Colonic mucosa (tissue), 4 donors: ENCODE measurements around the gene OPRL1. TPM values are rescaled to one million over a fixed set of nuclear protein-coding genes. Genes with fewer than 3 reads are reported as not detected.
"Not testable (repeated sequence)": the region's sequence is repeated elsewhere in the genome, so short reads cannot be mapped to it uniquely, and the experiment has no call there.

Experiments
- DNase-seq: peaks from one replicate; pipeline ENCODE4 v3.0.0-alpha.2; 2020
- H3K27ac ChIP-seq: fragments of 200-600 bp; one replicate; pipeline ENCODE4 v1.8.0; 2021
- H3K27me3 ChIP-seq: fragments of 200-600 bp; one replicate; pipeline ENCODE4 v1.8.0; 2021
- H3K36me3 ChIP-seq: fragments of 200-600 bp; one replicate; pipeline ENCODE4 v1.8.0; 2021
- H3K4me1 ChIP-seq: fragments of 200-600 bp; one replicate; pipeline ENCODE4 v1.8.0; 2021; ENCODE audit warnings: mild to moderate bottlenecking
- H3K4me3 ChIP-seq: fragments of 200-600 bp; one replicate; pipeline ENCODE4 v1.8.0; 2021
- H3K9ac ChIP-seq, 2 donors: one replicate each; pipeline ENCODE4 v1.7.0; 2013; ENCODE audit warnings: control low read depth in 2 of 2, low read depth in 2 of 2, low read length in 2 of 2
- H3K9me3 ChIP-seq: fragments of 200-600 bp; one replicate; pipeline ENCODE4 v1.8.0; 2021
- intact Hi-C: fragments of 100-400 bp; cut with DNase I; formaldehyde crosslinking; loops from one replicate; pipeline ENCODE4 v1.14.1; 2022
- total RNA-seq, 2 donors: library from RNA; stranded (reverse); fragmentation: NEBNext Ultra II Directional in 1 of 2; extraction: Animal tissue kit (Norgen Biotek cat#: 25700) in 1 of 2; gene quantifications; one replicate each; pipeline ENCODE4 v1.2.1, GENCODE V29; 2021
- TF ChIP-seq, protein P1 (sequence below): fragments of 200-600 bp; IDR thresholded peaks from one replicate; pipeline ENCODE4 v1.8.0; 2022; ENCODE audit warnings: antibody characterized with exemption, mild to moderate bottlenecking
- donor health status: healthy.
- donor health status: DM: no; HTN: no; CAD: no.
- donor health status: DM: no; HTN: no; CAD: no.

The OPRL1 gene
- total RNA-seq, 2 donors from 2014 or later = 0.24 to 0.25 TPM

DNA sequence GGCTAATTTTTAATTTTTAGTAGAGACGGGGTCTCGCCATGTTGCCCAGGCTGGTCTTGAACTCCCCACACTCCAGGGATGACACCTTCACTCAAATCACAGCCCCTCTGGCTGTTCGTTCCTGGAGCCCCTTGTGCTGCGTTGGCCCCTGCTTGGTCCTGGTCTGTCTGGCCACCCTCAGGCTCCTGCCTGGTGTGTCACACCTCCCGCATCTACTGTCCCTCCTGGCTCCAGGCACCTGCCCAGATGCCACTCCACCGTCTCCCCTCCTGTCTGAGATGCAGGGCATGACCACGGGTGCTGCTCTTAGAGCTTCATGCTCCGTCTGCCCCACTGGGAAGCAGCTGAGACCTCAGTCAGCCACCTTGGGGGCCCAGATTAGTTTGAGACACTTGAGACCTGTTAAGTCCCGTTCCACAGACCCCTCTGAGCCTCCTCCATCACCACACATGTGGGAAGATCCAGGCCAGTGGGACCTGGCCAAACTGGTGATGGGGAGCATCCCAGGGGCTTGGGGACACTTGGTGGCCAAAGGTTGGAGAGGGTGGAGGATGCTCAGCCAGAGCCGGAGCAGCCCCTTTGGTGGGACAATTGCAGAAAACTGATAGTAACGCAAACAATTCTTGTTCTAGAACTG lies 49.4 kb downstream of the OPRL1 start:
- Histone ChIP-seq H3K9ac (no peak overlapping the region), H3K4me1 (no peaks in the 10 kb centered on the region), H3K36me3 (no peaks in the 10 kb centered on the region), H3K27ac (no peak overlapping the region), H3K27me3 (no peaks in the 10 kb centered on the region), H3K4me3 (no peak overlapping the region), H3K9me3 (no peaks in the 10 kb centered on the region)
- intact Hi-C loops = no loop called here
- DNase-seq = no peak
- TF ChIP-seq, protein P1, sequence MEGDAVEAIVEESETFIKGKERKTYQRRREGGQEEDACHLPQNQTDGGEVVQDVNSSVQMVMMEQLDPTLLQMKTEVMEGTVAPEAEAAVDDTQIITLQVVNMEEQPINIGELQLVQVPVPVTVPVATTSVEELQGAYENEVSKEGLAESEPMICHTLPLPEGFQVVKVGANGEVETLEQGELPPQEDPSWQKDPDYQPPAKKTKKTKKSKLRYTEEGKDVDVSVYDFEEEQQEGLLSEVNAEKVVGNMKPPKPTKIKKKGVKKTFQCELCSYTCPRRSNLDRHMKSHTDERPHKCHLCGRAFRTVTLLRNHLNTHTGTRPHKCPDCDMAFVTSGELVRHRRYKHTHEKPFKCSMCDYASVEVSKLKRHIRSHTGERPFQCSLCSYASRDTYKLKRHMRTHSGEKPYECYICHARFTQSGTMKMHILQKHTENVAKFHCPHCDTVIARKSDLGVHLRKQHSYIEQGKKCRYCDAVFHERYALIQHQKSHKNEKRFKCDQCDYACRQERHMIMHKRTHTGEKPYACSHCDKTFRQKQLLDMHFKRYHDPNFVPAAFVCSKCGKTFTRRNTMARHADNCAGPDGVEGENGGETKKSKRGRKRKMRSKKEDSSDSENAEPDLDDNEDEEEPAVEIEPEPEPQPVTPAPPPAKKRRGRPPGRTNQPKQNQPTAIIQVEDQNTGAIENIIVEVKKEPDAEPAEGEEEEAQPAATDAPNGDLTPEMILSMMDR = no peak

DNA sequence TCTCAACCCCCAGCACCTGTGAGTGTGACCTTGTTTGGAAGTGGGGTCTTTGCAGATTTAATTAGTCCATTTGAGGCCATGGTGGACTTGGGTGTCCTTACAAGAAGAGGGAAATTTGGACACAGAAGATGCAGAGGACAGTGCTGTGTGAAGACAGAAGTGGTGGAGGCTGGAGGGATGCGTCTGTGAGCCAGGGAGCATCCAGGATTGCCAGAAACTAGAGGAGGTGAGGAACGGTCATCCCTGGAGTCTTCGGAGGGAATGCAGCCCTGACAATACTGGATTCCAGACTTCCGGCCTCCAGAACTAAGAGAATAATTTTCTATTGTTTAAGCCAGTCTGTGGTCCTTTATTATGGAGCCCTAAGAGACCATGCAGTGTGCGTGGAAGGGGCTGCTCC lies 50.4 kb downstream of the OPRL1 start:
- no peak overlapping the region for H3K9ac ChIP-seq
- H3K9me3 ChIP-seq = no peaks in the 10 kb centered on the region
- H3K4me1 ChIP-seq = no peaks in the 10 kb centered on the region
- H3K36me3 ChIP-seq = no peaks in the 10 kb centered on the region
- H3K27ac ChIP-seq = no peak overlapping the region
- DNase-seq = no peak
- TF ChIP-seq, protein P1 = no peak
- H3K4me3 ChIP-seq = no peak overlapping the region
- H3K27me3 ChIP-seq = no peaks in the 10 kb centered on the region
- intact Hi-C loops = no loop called here

DNA sequence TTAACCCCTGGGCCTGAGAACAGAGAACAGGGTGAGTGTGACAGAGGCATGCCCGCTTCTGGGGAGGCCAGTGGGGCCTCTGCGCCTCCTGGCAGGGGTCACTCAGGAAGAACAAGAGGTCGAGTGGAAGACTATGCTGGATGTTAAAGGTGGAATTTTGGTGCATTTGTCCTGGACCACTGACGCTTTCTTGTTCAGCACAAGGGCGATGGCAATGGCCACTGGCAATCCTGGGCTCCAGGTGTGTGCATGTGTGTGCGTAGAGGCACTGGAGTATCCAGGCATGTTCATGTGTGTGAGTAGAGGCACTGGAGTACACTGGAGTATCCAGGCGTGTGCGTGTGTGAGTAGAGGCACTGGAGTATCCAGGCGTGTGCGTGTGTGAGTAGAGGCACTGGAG lies 51.0 kb downstream of the OPRL1 start:
- no peaks in the 10 kb centered on the region for H3K36me3 ChIP-seq
- intact Hi-C loops = no loop called here
- DNase-seq = no peak
- no peak overlapping the region for H3K9ac ChIP-seq
- TF ChIP-seq, protein P1 = no peak
- H3K4me3 ChIP-seq = no peak overlapping the region
- H3K9me3 ChIP-seq = no peaks in the 10 kb centered on the region
- no peaks in the 10 kb centered on the region for H3K4me1 ChIP-seq
- no peak overlapping the region for H3K27ac ChIP-seq
- no peaks in the 10 kb centered on the region for H3K27me3 ChIP-seq

DNA sequence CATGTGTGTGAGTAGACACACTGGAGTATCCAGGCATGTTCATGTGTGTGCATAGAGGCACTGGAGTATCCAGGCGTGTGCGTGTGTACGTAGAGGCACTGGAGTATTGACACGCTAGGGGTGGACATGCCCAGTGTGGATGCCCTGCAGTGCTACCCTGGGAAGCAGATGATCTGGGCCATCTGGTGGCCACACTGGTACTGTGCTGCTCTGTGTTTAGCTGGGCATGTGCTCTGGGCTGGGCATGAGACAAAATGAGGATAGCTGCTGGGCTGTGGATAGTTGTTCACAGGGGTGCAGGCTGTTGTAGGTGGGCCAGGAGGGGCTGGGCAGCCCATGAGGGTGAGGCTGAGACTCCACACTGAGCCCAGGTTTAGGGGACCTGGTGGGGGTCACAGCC lies 51.5 kb downstream of the OPRL1 start:
- peak; percentile 28 for DNase-seq
- no peaks in the 10 kb centered on the region for H3K36me3 ChIP-seq
- H3K9ac ChIP-seq = no peak overlapping the region
- H3K27me3 ChIP-seq = no peaks in the 10 kb centered on the region
- no peak overlapping the region for H3K27ac ChIP-seq
- TF ChIP-seq, protein P1 = no peak
- H3K9me3 ChIP-seq = no peaks in the 10 kb centered on the region
- intact Hi-C loops = no loop called here
- no peak overlapping the region for H3K4me3 ChIP-seq
- no peaks in the 10 kb centered on the region for H3K4me1 ChIP-seq

DNA sequence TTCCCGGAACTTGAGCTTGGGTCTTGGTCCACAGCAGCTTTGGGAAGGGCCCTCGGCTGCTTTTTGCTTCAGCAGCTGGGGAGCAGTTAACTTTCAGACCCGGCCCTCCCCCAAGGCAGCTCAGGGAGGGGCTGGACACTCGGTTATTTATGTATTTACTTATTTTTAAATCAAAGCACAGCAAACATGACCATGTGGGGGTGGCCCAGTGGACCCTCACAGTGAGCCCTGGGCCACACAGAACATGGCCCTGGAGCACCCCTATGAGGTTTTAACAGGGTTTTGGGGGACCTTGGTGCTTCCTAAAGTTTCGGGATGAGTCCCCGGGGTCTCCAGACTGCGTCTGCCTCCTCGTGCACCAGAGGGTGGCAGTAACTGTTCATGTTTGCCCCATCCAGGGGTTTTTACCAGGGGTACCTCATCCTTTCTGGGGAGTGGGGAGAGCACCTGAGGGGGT lies 54.1 kb downstream of the OPRL1 start:
- H3K4me3 ChIP-seq = no peak overlapping the region
- H3K9me3 ChIP-seq = no peaks in the 10 kb centered on the region
- no peak for DNase-seq
- no peak overlapping the region for H3K27ac ChIP-seq
- H3K27me3 ChIP-seq = no peaks in the 10 kb centered on the region
- TF ChIP-seq, protein P1 = no peak
- intact Hi-C loops = no loop called here
- H3K4me1 ChIP-seq = no peaks in the 10 kb centered on the region
- H3K36me3 ChIP-seq = no peaks in the 10 kb centered on the region
- no peak overlapping the region for H3K9ac ChIP-seq

DNA sequence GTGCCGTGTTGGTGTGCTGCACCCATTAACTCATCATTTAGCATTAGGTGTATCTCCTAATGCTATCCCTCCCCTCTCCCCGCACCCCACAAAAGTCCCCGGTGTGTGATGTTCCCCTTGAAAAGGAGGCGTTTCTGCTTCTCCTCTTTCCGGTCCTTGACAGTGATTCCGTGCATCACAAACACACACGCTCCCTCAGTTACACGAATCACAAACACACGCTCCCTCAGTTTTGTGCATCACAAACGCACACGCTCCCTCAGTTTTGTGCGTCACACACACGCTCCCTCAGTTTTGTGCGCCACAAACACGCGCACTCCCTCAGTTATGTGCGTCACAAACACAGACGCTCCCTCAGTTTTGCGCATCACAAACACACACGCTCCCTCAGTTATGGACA lies 54.9 kb downstream of the OPRL1 start:
- H3K9me3 ChIP-seq, DNase-seq, H3K4me3 ChIP-seq, H3K4me1 ChIP-seq, H3K27ac ChIP-seq, H3K27me3 ChIP-seq, intact Hi-C loops, H3K9ac ChIP-seq, H3K36me3 ChIP-seq: not testable (repeated sequence)
